Endothelial cell of umbilical vein (primary cell): Measurements from ENCODE around the gene NFIA. TPM values are rescaled to one million over a fixed set of nuclear protein-coding genes. Genes with fewer than 3 reads are reported as not detected.

Source experiments
- BruUV-seq: library from RNA; stranded (reverse); fragments of 400-500 nt; replicated peaks from 2 replicates; lab custom pipeline; 2021; lab: Mats Ljungman, UMichigan
- CTCF ChIA-PET: fragments of 300-600, 350-600 bp; sonication (Branson Sonifier 250); formaldehyde crosslinking; loops from one replicate; lab custom pipeline; 2021; ENCODE audit warnings: antibody characterized with exemption, inconsistent platforms; lab: Charles Lee
- POLR2A ChIA-PET: fragments of 300-600, 350-600 bp; sonication (Branson Sonifier 250); formaldehyde crosslinking; loops from one replicate; lab custom pipeline; 2021; ENCODE audit warnings: antibody characterized with exemption, inconsistent platforms; lab: Charles Lee
- DNase-seq: peaks from one replicate; pipeline ENCODE4 v3.0.0-alpha.2; 2011; ENCODE audit warnings: low read depth, low spot score
- FAIRE-seq: peaks from 2 replicates; lab custom pipeline; 2011; peaks lifted over from hg19 to GRCh38; lab: Jason Lieb, UNC
- H2AFZ ChIP-seq: 2 replicates; pipeline ENCODE4 v1.6.0; 2012; ENCODE audit warnings: low read depth, low read length, control low read depth, inconsistent platforms
- H3K27ac ChIP-seq: 2 replicates; pipeline ENCODE4 v1.5.1; 2011; ENCODE audit warnings: low read depth, mild to moderate bottlenecking, control low read depth, low read length, moderate library complexity; ENCODE audit not compliant: insufficient read depth
- H3K27me3 ChIP-seq, 2 experiments: 2 replicates each; pipeline versions ENCODE4 v1.6.0 to v1.6.1; 2011; ENCODE audit warnings: low read length in 2 of 2, mixed read lengths in 1 of 2; ENCODE audit not compliant: control insufficient read depth in 2 of 2, insufficient read depth in 2 of 2
- H3K36me3 ChIP-seq, 2 experiments: 2 replicates in 1 of 2; 3 replicates in 1 of 2; pipeline ENCODE4 v1.5.1; 2011; ENCODE audit warnings: low read length in 2 of 2, mild to moderate bottlenecking in 1 of 2, moderate library complexity in 1 of 2; ENCODE audit not compliant: control insufficient read depth in 2 of 2, insufficient read depth in 2 of 2; ENCODE audit errors: extremely low read depth in 1 of 2
- H3K4me1 ChIP-seq: 3 replicates; pipeline ENCODE4 v1.5.1; 2011; ENCODE audit warnings: mild to moderate bottlenecking, low read length; ENCODE audit not compliant: control insufficient read depth, insufficient read depth; ENCODE audit errors: extremely low read depth
- H3K4me2 ChIP-seq: 2 replicates; pipeline ENCODE4 v1.6.1; 2011; ENCODE audit warnings: low read length, control low read depth, mixed read lengths; ENCODE audit not compliant: insufficient read depth
- H3K4me3 ChIP-seq, 3 experiments: fragments of 200-600 bp in 1 of 3; sonication (generic), shearing (Covaris generic) in 1 of 3; replicated peaks in 1 of 3; 2 replicates each; pipeline ENCODE4 v1.5.1; 2011 to 2016; ENCODE audit warnings: control low read depth in 3 of 3, low read length in 3 of 3, mild to moderate bottlenecking in 2 of 3, inconsistent platforms in 1 of 3, low read depth in 1 of 3, moderate library complexity in 1 of 3; ENCODE audit not compliant: insufficient read depth in 1 of 3
- H3K79me2 ChIP-seq: 2 replicates; pipeline ENCODE4 v1.6.0; 2012; ENCODE audit warnings: low read length, inconsistent platforms; ENCODE audit not compliant: control insufficient read depth, insufficient read depth
- H3K9ac ChIP-seq: replicated peaks from 2 replicates; pipeline ENCODE3; 2011; ENCODE audit warnings: low read length, control low read depth; ENCODE audit not compliant: insufficient read depth; ENCODE audit errors: extremely low read depth
- H3K9me1 ChIP-seq: replicated peaks from 3 replicates; pipeline ENCODE4 v1.6.0; 2011; ENCODE audit warnings: mild to moderate bottlenecking, low read length; ENCODE audit not compliant: control insufficient read depth, insufficient read depth; ENCODE audit errors: extremely low read depth
- H3K9me3 ChIP-seq: replicated peaks from 2 replicates; pipeline ENCODE4 v1.5.1; 2012; ENCODE audit warnings: low read length, inconsistent platforms; ENCODE audit not compliant: control insufficient read depth, insufficient read depth
- H4K20me1 ChIP-seq: replicated peaks from 2 replicates; pipeline ENCODE3; 2011; ENCODE audit warnings: mild to moderate bottlenecking, low read length; ENCODE audit not compliant: control insufficient read depth, insufficient read depth; ENCODE audit errors: extremely low read depth
- EZH2 ChIP-seq: IDR thresholded peaks from 2 replicates; pipeline ENCODE4 v1.6.1; 2012; ENCODE audit warnings: borderline replicate concordance, low read depth, mild to moderate bottlenecking, moderate library complexity, low read length, inconsistent platforms; ENCODE audit not compliant: severe bottlenecking
- FOS ChIP-seq: IDR thresholded peaks from 2 replicates; pipeline ENCODE4 v1.6.1; 2011; ENCODE audit warnings: mild to moderate bottlenecking, low read length, moderate library complexity, borderline replicate concordance; ENCODE audit not compliant: insufficient read depth
- GATA2 ChIP-seq: IDR thresholded peaks from 2 replicates; pipeline ENCODE4 v1.7.0; 2011; ENCODE audit warnings: low read depth, mild to moderate bottlenecking, moderate library complexity, mixed read lengths, low read length; ENCODE audit not compliant: insufficient read length, insufficient read depth
- JUN ChIP-seq: IDR thresholded peaks from 2 replicates; pipeline ENCODE4 v1.6.1; 2011; ENCODE audit warnings: borderline replicate concordance, low read depth; ENCODE audit not compliant: insufficient read length, insufficient read depth
- MYC ChIP-seq: IDR thresholded peaks from one replicate; pipeline ENCODE4 v1.6.1; 2011; ENCODE audit warnings: mild to moderate bottlenecking, low read depth, low read length
- POLR2A ChIP-seq: IDR thresholded peaks from 2 replicates; pipeline ENCODE4 v1.6.1; 2012; ENCODE audit warnings: low read depth, mild to moderate bottlenecking, control low read depth, low read length
- POLR2AphosphoS5 ChIP-seq: IDR thresholded peaks from 2 replicates; pipeline ENCODE4 v1.6.1; 2012; ENCODE audit warnings: low read depth, mild to moderate bottlenecking, control low read depth, low read length, moderate library complexity; ENCODE audit not compliant: insufficient read depth
- dilution Hi-C: fragments of 300-500 bp; cut with MboI; formaldehyde crosslinking; loops from one replicate; pipeline ENCODE4 v1.15.0; 2019; ENCODE audit warnings: low sequenced_read_pairs; ENCODE audit not compliant: extremely low pct_ligation_motif_present
- intact Hi-C: fragments of 100-400 bp; cut with micrococcal nuclease; formaldehyde crosslinking; loops from one replicate; pipeline ENCODE4 v1.10.0; 2022
- polyA plus RNA-seq, 4 experiments: library from polyadenylated mRNA; depleted of rRNA in 3 of 4; stranded (reverse) in 3 of 4; unstranded in 1 of 4; fragments of >200 nt; gene quantifications; 2 replicates each; pipeline versions ENCODE4 v1.2.1 to v1.2.3, GENCODE V29; 2011 to 2012; ENCODE audit warnings: missing spikeins in 1 of 4
- total RNA-seq: library from RNA; stranded (reverse); gene quantifications from 2 replicates; pipeline ENCODE4 v1.2.3, GENCODE V29; 2021
- TF ChIP-seq, protein P1 (sequence below), 2 donors: IDR thresholded peaks; 1 replicate in 1 of 2; 2 replicates in 1 of 2; pipeline ENCODE4 v1.5.1; 2011; ENCODE audit warnings: low read length in 2 of 2, mild to moderate bottlenecking in 2 of 2, moderate library complexity in 2 of 2, control low read depth in 1 of 2, inconsistent platforms in 1 of 2, low read depth in 1 of 2; ENCODE audit not compliant: insufficient read depth in 1 of 2; ENCODE audit errors: extremely low read depth in 1 of 2
- TF ChIP-seq, protein P2 (sequence below): IDR thresholded peaks from 2 replicates; pipeline ENCODE4 v1.6.1; 2011; ENCODE audit not compliant: insufficient read depth, insufficient read length

The NFIA gene
- total and polyA plus RNA-seq, 2 donors (not counting 3 experiments of a cell fraction or from before 2014, with no cell fraction given), result 25.5 to 47.0 TPM

DNA sequence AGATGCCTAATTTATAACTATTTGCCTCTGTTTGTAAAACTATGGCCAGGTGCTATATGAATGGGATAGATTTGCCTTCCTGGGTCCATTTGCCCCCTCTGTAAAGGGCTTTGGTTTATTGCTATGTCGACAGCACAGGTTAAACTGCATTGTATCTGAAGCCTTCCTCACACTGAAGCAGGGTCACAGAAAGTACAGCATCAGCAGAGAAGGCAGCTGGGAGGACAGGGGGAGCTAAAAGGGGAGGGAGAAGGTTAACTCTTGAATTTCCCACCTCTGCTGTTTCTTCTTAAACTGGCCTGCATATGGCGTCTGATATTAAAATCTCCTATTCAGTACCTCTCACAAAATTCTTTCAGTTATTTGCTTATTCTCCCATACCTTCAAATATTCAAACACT is 345.1 kb downstream of the NFIA start:
- H2AFZ ChIP-seq, result no peak overlapping the region
- dilution Hi-C loops (no loop called here), intact Hi-C loops (no loop called here)
- no peaks in the 10 kb centered on the region for H3K9me3 ChIP-seq
- peaks cover 2 to 3% of the 10 kb centered on the region in 2 experiments for H3K36me3 ChIP-seq
- H3K27me3 ChIP-seq, result no peaks in the 10 kb centered on the region
- H3K4me3 ChIP-seq, result no peak overlapping the region
- H3K27ac ChIP-seq, result no peak overlapping the region
- TF ChIP-seq, protein P1, sequence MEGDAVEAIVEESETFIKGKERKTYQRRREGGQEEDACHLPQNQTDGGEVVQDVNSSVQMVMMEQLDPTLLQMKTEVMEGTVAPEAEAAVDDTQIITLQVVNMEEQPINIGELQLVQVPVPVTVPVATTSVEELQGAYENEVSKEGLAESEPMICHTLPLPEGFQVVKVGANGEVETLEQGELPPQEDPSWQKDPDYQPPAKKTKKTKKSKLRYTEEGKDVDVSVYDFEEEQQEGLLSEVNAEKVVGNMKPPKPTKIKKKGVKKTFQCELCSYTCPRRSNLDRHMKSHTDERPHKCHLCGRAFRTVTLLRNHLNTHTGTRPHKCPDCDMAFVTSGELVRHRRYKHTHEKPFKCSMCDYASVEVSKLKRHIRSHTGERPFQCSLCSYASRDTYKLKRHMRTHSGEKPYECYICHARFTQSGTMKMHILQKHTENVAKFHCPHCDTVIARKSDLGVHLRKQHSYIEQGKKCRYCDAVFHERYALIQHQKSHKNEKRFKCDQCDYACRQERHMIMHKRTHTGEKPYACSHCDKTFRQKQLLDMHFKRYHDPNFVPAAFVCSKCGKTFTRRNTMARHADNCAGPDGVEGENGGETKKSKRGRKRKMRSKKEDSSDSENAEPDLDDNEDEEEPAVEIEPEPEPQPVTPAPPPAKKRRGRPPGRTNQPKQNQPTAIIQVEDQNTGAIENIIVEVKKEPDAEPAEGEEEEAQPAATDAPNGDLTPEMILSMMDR (IDR thresholded peaks at IDR 0.05; ENCODE audit: extremely low read depth in 1 of 2, insufficient read depth in 1 of 2, low read depth in 1 of 2, low read length in 2 of 2), result no peak
- TF ChIP-seq, protein P2, sequence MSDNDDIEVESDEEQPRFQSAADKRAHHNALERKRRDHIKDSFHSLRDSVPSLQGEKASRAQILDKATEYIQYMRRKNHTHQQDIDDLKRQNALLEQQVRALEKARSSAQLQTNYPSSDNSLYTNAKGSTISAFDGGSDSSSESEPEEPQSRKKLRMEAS, result no peak
- no peak for TF ChIP-seq GATA2
- TF ChIP-seq EZH2, result no peak
- TF ChIP-seq POLR2AphosphoS5, result no peak
- no peak for TF ChIP-seq MYC
- TF ChIP-seq FOS, result no peak
- TF ChIP-seq JUN, result no peak
- no peak for TF ChIP-seq POLR2A
- no peaks in the 10 kb centered on the region for H3K79me2 ChIP-seq
- peaks cover 15% of the 10 kb centered on the region for H3K4me1 ChIP-seq
- no peaks in the 10 kb centered on the region for H4K20me1 ChIP-seq
- H3K9ac ChIP-seq, result no peak overlapping the region
- ChIA-PET CTCF (no interaction called here), POLR2A (no interaction called here)
- FAIRE-seq (no peak), DNase-seq (no peak)
- BruUV-seq, result no TSS peak
- H3K4me2 ChIP-seq, result no peak overlapping the region
- no peaks in the 10 kb centered on the region for H3K9me1 ChIP-seq
